ENCODE measurements around the gene DYRK3. TPM values are rescaled to one million over a fixed set of nuclear protein-coding genes. Genes with fewer than 3 reads are reported as not detected.

The DYRK3 gene
- total and polyA plus RNA-seq, 2 of the 8 experiments (the other 6 are each of a cell fraction or from before 2014, with no cell fraction given): 2.1 to 8.5 TPM

GRCh38 chr1:206698011-206698410 is 62.7 kb downstream of the DYRK3 start:
- H2BK120ac ChIP-seq (replicated peaks; ENCODE audit: low read depth, low read length): no peak overlapping the region
- no peak overlapping the region for H3K9ac ChIP-seq (replicated peaks in 1 of 4; ENCODE audit: extremely low read depth in 1 of 4, low read depth in 3 of 4, low read length in 3 of 4)
- H4K20me1 ChIP-seq (replicated peaks in 1 of 2; ENCODE audit: control insufficient read depth in 1 of 2, insufficient read depth in 2 of 2, low read length in 2 of 2): peaks cover 30 to 48% of the 10 kb centered on the region in 2 experiments
- no peaks in the 10 kb centered on the region for H3K36me3 ChIP-seq (ENCODE audit: control insufficient read depth in 2 of 4, insufficient read depth in 4 of 4, low read length in 3 of 4)
- no peak overlapping the region for H3K56ac ChIP-seq (replicated peaks; ENCODE audit: insufficient read length, low read depth, low read length)
- H3K4ac ChIP-seq (replicated peaks; ENCODE audit: insufficient read length, low read depth, low read length): no peak overlapping the region
- H3K79me1 ChIP-seq (ENCODE audit: low read depth, low read length): peaks cover 18% of the 10 kb centered on the region
- H3K4me1 ChIP-seq (replicated peaks in 1 of 4; ENCODE audit: control insufficient read depth in 3 of 4, insufficient read depth in 4 of 4, low read length in 3 of 4): peaks cover 13 to 23% (median 20%) of the 10 kb centered on the region in 4 experiments
- H2BK5ac ChIP-seq (ENCODE audit: low read depth, low read length): no peak overlapping the region
- H4K5ac ChIP-seq (ENCODE audit: insufficient read length, low read depth, low read length): no peak overlapping the region
- H2AFZ ChIP-seq (ENCODE audit: low read length): no peak overlapping the region
- H3K9me3 ChIP-seq (ENCODE audit: insufficient read depth in 2 of 2, low read depth in 1 of 2, low read length in 1 of 2): no peaks in the 10 kb centered on the region
- H2BK20ac ChIP-seq (ENCODE audit: low read length): no peak overlapping the region
- H3K4me2 ChIP-seq (ENCODE audit: insufficient read depth in 1 of 2, low read depth in 2 of 2, low read length in 2 of 2): no peak overlapping the region; a peak in 1 of 4 replicates
- FAIRE-seq (no peak), DNase-seq (ENCODE audit: low read depth in 1 of 2, low spot score in 2 of 2) (no peak)
- H3K79me2 ChIP-seq (ENCODE audit: control insufficient read depth in 1 of 2, insufficient read depth in 2 of 2, low read length in 2 of 2): peaks cover 0 to 63% of the 10 kb centered on the region in 2 experiments; a peak in 3 of 4 replicates
- H3K18ac ChIP-seq (ENCODE audit: extremely low read depth, low read length): no peak overlapping the region
- H3K23me2 ChIP-seq (ENCODE audit: low read depth, low read length): no peaks in the 10 kb centered on the region; the same call in 1 of the 2 replicates
- H3K23ac ChIP-seq (ENCODE audit: insufficient read length): no peak overlapping the region
- H2BK15ac ChIP-seq (ENCODE audit: low read length): no peak overlapping the region
- H4K91ac ChIP-seq (replicated peaks; ENCODE audit: insufficient read length, low read length): no peak overlapping the region
- 77% methylated on average over 2 of the region's 2 CpGs; no CpG with 5 or more reads in 1 of the 2 experiments for WGBS, 2 experiments (ENCODE audit: extremely low coverage in 1 of 2, insufficient coverage in 1 of 2, insufficient read length in 1 of 2, insufficient replicate concordance in 2 of 2, low coverage in 1 of 2, low lambda C conversion rate in 2 of 2, missing lambda C conversion rate in 1 of 2)
- no peaks in the 10 kb centered on the region; a peak in 1 of 7 replicates for H3K27me3 ChIP-seq (replicated peaks in 1 of 4; ENCODE audit: control insufficient read depth in 3 of 4, extremely low read depth in 1 of 4, insufficient read depth in 3 of 4, low read length in 3 of 4)
- H2BK12ac ChIP-seq (ENCODE audit: low read depth, low read length): no peak overlapping the region
- TF ChIP-seq SUZ12 (IDR thresholded peaks at IDR 0.05; ENCODE audit: low read length) (no peak), YY1 (IDR thresholded peaks at IDR 0.05; ENCODE audit: low read depth, low read length) (no peak), SAP30 (IDR thresholded peaks at IDR 0.05; ENCODE audit: insufficient read depth, insufficient replicate concordance, low read length) (no peak), POLR2AphosphoS5 (IDR thresholded peaks at IDR 0.05; ENCODE audit: low read depth, low read length) (no peak), CHD2 (IDR thresholded peaks at IDR 0.05; ENCODE audit: low read length) (no peak), SIN3A (conservative IDR thresholded peaks at IDR 0.05 in 1 of 2, IDR thresholded peaks at IDR 0.05 in 1 of 2; ENCODE audit: low read depth in 1 of 2, low read length in 2 of 2) (no peak), SIRT6 (IDR thresholded peaks at IDR 0.05; ENCODE audit: low read length) (no peak), SP2 (IDR thresholded peaks at IDR 0.05; ENCODE audit: low read length) (no peak), KDM4A (IDR thresholded peaks at IDR 0.05; ENCODE audit: low read depth, low read length, severe bottlenecking) (no peak), BRCA1 (IDR thresholded peaks at IDR 0.05; ENCODE audit: low read depth, low read length) (no peak), CHD1 (IDR thresholded peaks at IDR 0.05; ENCODE audit: low read depth, low read length) (no peak), CREB1 (IDR thresholded peaks at IDR 0.05) (no peak), HDAC6 (IDR thresholded peaks at IDR 0.05; ENCODE audit: low read depth, low read length) (no peak), CTBP2 (IDR thresholded peaks at IDR 0.05; ENCODE audit: borderline replicate concordance, insufficient read depth, insufficient read length, low read length) (no peak), EZH2 (IDR thresholded peaks at IDR 0.05; ENCODE audit: low read depth, low read length, severe bottlenecking) (no peak)
- no peak overlapping the region for H4K8ac ChIP-seq (ENCODE audit: extremely low read depth, insufficient read depth, low read length)
- ChIA-PET CTCF (ENCODE audit: partially characterized antibody) (interaction anchor here (0.7 to 1.9 kb wide), 3 partner anchors 11 to 219 kb away, joined by 3 to 6 read pairs (median 4); no protein-coding TSS in a partner anchor), POLR2A (ENCODE audit: partially characterized antibody) (interaction anchor here (0.7 kb wide), 1 partner anchor 25 kb away, joined by 3 read pairs; no protein-coding TSS in a partner anchor)
- H3K4me3 ChIP-seq (ENCODE audit: extremely low read depth in 1 of 4, insufficient read depth in 2 of 4, low read depth in 3 of 4, low read length in 4 of 4): no peak overlapping the region
- no peak overlapping the region for H3K27ac ChIP-seq (ENCODE audit: low read depth, low read length)
- H2AK5ac ChIP-seq (ENCODE audit: low read depth, low read length): no peak overlapping the region
- no peak overlapping the region for H3K14ac ChIP-seq (ENCODE audit: insufficient read length)

Measured in H1 (cell line).